Ovary (tissue), 9 donors: ENCODE measurements around the gene COQ7. TPM values are rescaled to one million over a fixed set of nuclear protein-coding genes. Genes with fewer than 3 reads are reported as not detected.

Experiments
- DNase-seq, 5 donors: peaks; one replicate each; pipeline ENCODE4 v3.0.0-alpha.2; 2019 to 2020
- H3K27ac ChIP-seq, 2 donors: fragments of 200-600 bp; one replicate each; pipeline versions ENCODE4 v1.5.1 to v1.8.0; 2019 to 2022
- H3K27me3 ChIP-seq: fragments of 200-600 bp; one replicate; pipeline ENCODE4 v1.8.0; 2022
- H3K36me3 ChIP-seq: fragments of 200-600 bp; sonication (generic); one replicate; pipeline ENCODE4 v1.5.1; 2019
- H3K4me1 ChIP-seq: one replicate; pipeline ENCODE4 v1.8.1; 2013; ENCODE audit warnings: mild to moderate bottlenecking, moderate library complexity; ENCODE audit not compliant: insufficient read depth
- H3K4me3 ChIP-seq: fragments of 200-600 bp; sonication (generic); one replicate; pipeline ENCODE4 v1.5.1; 2017
- H3K9me3 ChIP-seq, 2 donors: fragments of 200-600 bp in 1 of 2; sonication (generic) in 1 of 2; one replicate each; pipeline versions ENCODE4 v1.5.1 to v1.8.1; 2013 to 2019; ENCODE audit warnings: mild to moderate bottlenecking in 1 of 2, moderate library complexity in 1 of 2
- CTCF ChIP-seq, 3 donors: fragments of 450-650 bp in 2 of 3; fragments of 200-600 bp in 1 of 3; IDR thresholded peaks; one replicate each; pipeline versions ENCODE4 v1.5.1 to v1.8.0; 2016 to 2022; ENCODE audit warnings: antibody characterized with exemption in 3 of 3, mild to moderate bottlenecking in 1 of 3
- EP300 ChIP-seq: sonication (generic); formaldehyde crosslinking; IDR thresholded peaks from one replicate; pipeline ENCODE4 v1.6.1; 2017; ENCODE audit warnings: antibody characterized with exemption
- POLR2A ChIP-seq: fragments of 450-650 bp; IDR thresholded peaks from one replicate; pipeline ENCODE4 v1.6.1; 2017; ENCODE audit warnings: antibody characterized with exemption, mild to moderate bottlenecking, moderate library complexity
- WGBS, 3 donors: extraction: QIAGEN DNeasy Blood & Tissue Kit in 1 of 3; methylation state at CpG; one replicate each; pipeline versions ENCODE4 v1.1.5 to v1.1.7; 2013 to 2017; 5-methylcytosine and 5-hydroxymethylcytosine counted together
- intact Hi-C, 4 donors: fragments of 100-400 bp; cut with DNase I; formaldehyde crosslinking; loops; one replicate each; pipeline versions ENCODE4 v1.11.0 to v1.15.1; 2022 to 2023
- polyA plus RNA-seq, 2 donors: library from polyadenylated mRNA; stranded (reverse); fragments of 200-250 nt in 1 of 2; fragments of 350-450 nt in 1 of 2; fragmentation: Illumina TruSeq in 1 of 2; extraction: RNeasy Lipid Tissue Mini Kit (QIAGEN cat#74804) in 1 of 2; gene quantifications; one replicate each; pipeline ENCODE4 v1.2.3, GENCODE V29; 2013 to 2014
- total RNA-seq, 7 donors: library from RNA; depleted of rRNA in 2 of 7; stranded (reverse); fragments of >200 nt in 2 of 7; fragmentation: NEBNext Ultra II Directional in 3 of 7; extraction: Animal tissue kit (Norgen Biotek cat#: 25700) in 3 of 7; gene quantifications; one replicate each; pipeline versions ENCODE4 v1.1.0 to v1.2.4, GENCODE V29; 2016 to 2023
- donor health status: DM: no; HTN: no; CAD: no; lungs with moderate emphysema.
- donor health status: DM: no; HTN: no; CAD: no.
- donor health status: Bipolar disorder and iron deficiency.
- donor health status: DM: yes; HTN: yes; CAD: no.
- donor health status: DM: no; HTN: no; CAD: no.
- donor health status: DM: yes; HTN: yes; CAD: no.

Gene COQ7
- total and polyA plus RNA-seq, 9 donors: 19.5 to 39.9 (median 30.9) TPM

GRCh38 chr16:19077879-19078278, 10.5 kb downstream of the COQ7 start:
- H3K27ac ChIP-seq: no peak overlapping the region
- no peaks in the 10 kb centered on the region for H3K27me3 ChIP-seq
- intact Hi-C loops: loop anchor here in 1 of 4 donors (5.0 kb wide), 1 partner anchor 289 kb away; no protein-coding TSS in a partner anchor
- no peaks in the 10 kb centered on the region for H3K36me3 ChIP-seq
- H3K9me3 ChIP-seq: no peaks in the 10 kb centered on the region
- no peak for TF ChIP-seq CTCF (IDR thresholded peaks at IDR 0.05)
- no peak for TF ChIP-seq POLR2A
- no peak for TF ChIP-seq EP300
- no peaks in the 10 kb centered on the region for H3K4me1 ChIP-seq
- H3K4me3 ChIP-seq: no peak overlapping the region
- 74 to 88% (median 82%) methylated on average over 6 of the region's 6 CpGs for WGBS, 3 donors
- no peak for DNase-seq

GRCh38 chr16:19083670-19084069, 16.3 kb downstream of the COQ7 start:
- intact Hi-C loops: loop anchor here in 2 of 4 donors (10.0 kb wide), 1 partner anchor 421 kb away; no protein-coding TSS in a partner anchor
- WGBS, 3 donors: 52 to 74% (median 58%) methylated on average over 1 of the region's 1 CpG
- H3K4me3 ChIP-seq: no peak overlapping the region
- no peaks in the 10 kb centered on the region for H3K9me3 ChIP-seq
- no peaks in the 10 kb centered on the region for H3K27me3 ChIP-seq
- no peaks in the 10 kb centered on the region for H3K36me3 ChIP-seq
- H3K4me1 ChIP-seq: no peaks in the 10 kb centered on the region
- no peak overlapping the region for H3K27ac ChIP-seq
- no peak for DNase-seq
- TF ChIP-seq POLR2A (no peak), EP300 (no peak), CTCF (IDR thresholded peaks at IDR 0.05) (no peak)

- no peaks in the 10 kb centered on the region for H3K36me3 ChIP-seq
- no peaks in the 10 kb centered on the region for H3K4me1 ChIP-seq
- H3K27ac ChIP-seq: no peak overlapping the region
- H3K9me3 ChIP-seq: no peaks in the 10 kb centered on the region
- H3K27me3 ChIP-seq: no peaks in the 10 kb centered on the region
- no peak overlapping the region for H3K4me3 ChIP-seq
- intact Hi-C loops: loop anchor here in 2 of 4 donors (10.0 kb wide), 1 partner anchor 421 kb away; no protein-coding TSS in a partner anchor
- 61 to 70% (median 65%) methylated on average over 3 of the region's 3 CpGs for WGBS, 3 donors
- TF ChIP-seq POLR2A (no peak), EP300 (no peak), CTCF (IDR thresholded peaks at IDR 0.05) (no peak)
- no peak for DNase-seq
Observed at GRCh38 chr16:19084139-19084538, 16.7 kb downstream of the COQ7 start.

- intact Hi-C loops: loop anchor here (5.0 to 10.0 kb wide), 4 partner anchors 287 to 420 kb away; no protein-coding TSS in a partner anchor
Observed at GRCh38 chr16:19084879-19085278, 17.5 kb downstream of the COQ7 start.

More at GRCh38 chr16:19084879-19085278, 17.5 kb downstream of the COQ7 start:
- no peaks in the 10 kb centered on the region for H3K36me3 ChIP-seq
- H3K27me3 ChIP-seq: no peaks in the 10 kb centered on the region
- TF ChIP-seq EP300 (no peak), CTCF (IDR thresholded peaks at IDR 0.05) (no peak), POLR2A (no peak)
- no peak overlapping the region for H3K27ac ChIP-seq
- H3K4me1 ChIP-seq: no peaks in the 10 kb centered on the region
- no peak for DNase-seq
- WGBS, 3 donors: 83 to 91% (median 84%) methylated on average over 5 of the region's 5 CpGs
- no peak overlapping the region for H3K4me3 ChIP-seq
- H3K9me3 ChIP-seq: no peaks in the 10 kb centered on the region
